ENCODE data around the gene NRSN2. TPM values are rescaled to one million over a fixed set of nuclear protein-coding genes. Genes with fewer than 3 reads are reported as not detected.
A peak's percentile ranks its signal among the peaks of the same experiment; 100 is the strongest.
"Not testable (repeated sequence)": the region's sequence is repeated elsewhere in the genome, so short reads cannot be mapped to it uniquely, and the experiment has no call there.

NRSN2 gene
- total RNA-seq, 1 donor from 2014 or later, result 7.0 TPM

- Mint-ChIP-seq H3K36me3 (ENCODE audit: low read depth) (peaks cover 22% of the 10 kb centered on the region), H3K4me3 (peak overlapping the region; percentile 85), H3K9me3 (no peaks in the 10 kb centered on the region), H3K27me3 (no peaks in the 10 kb centered on the region), H3K4me1 (peaks cover 30% of the 10 kb centered on the region), H3K27ac (peak overlapping the region; percentile 85)
- DNase-seq, result no peak
- intact Hi-C loops (cut with micrococcal nuclease), result loop anchor here (2.0 kb wide), 2 partner anchors 26 to 50 kb away; partner anchors contain the start of gene RBCK1
Measured at GRCh38 chr20:382291-383115, 35.6 kb downstream of the NRSN2 start.

GRCh38 chr20:383889-384288 lies 37.0 kb downstream of the NRSN2 start:
- no peak for DNase-seq
- H3K36me3 Mint-ChIP-seq (ENCODE audit: low read depth), result peaks cover 36% of the 10 kb centered on the region
- no peaks in the 10 kb centered on the region for H3K27me3 Mint-ChIP-seq
- intact Hi-C loops (cut with micrococcal nuclease), result loop anchor here (2.0 kb wide), 2 partner anchors 25 to 49 kb away; partner anchors contain the start of gene RBCK1
- no peaks in the 10 kb centered on the region for H3K9me3 Mint-ChIP-seq
- H3K4me3 Mint-ChIP-seq, result peak overlapping the region; percentile 2
- peaks cover 30% of the 10 kb centered on the region for H3K4me1 Mint-ChIP-seq
- no peak overlapping the region for H3K27ac Mint-ChIP-seq

GRCh38 chr20:384723-385122 lies 37.8 kb downstream of the NRSN2 start:
- intact Hi-C loops (cut with micrococcal nuclease), result no loop called here
- DNase-seq, result no peak
- Mint-ChIP-seq H3K4me3 (no peak overlapping the region), H3K27me3 (no peaks in the 10 kb centered on the region), H3K9me3 (no peaks in the 10 kb centered on the region), H3K27ac (peak overlapping the region; percentile 12), H3K4me1 (peaks cover 28% of the 10 kb centered on the region), H3K36me3 (ENCODE audit: low read depth) (peaks cover 40% of the 10 kb centered on the region)

GRCh38 chr20:385448-385847 lies 38.5 kb downstream of the NRSN2 start:
- Mint-ChIP-seq H3K27ac (no peak overlapping the region), H3K4me3 (no peak overlapping the region), H3K27me3 (no peaks in the 10 kb centered on the region), H3K9me3 (no peaks in the 10 kb centered on the region), H3K36me3 (ENCODE audit: low read depth) (peaks cover 43% of the 10 kb centered on the region), H3K4me1 (peaks cover 26% of the 10 kb centered on the region)
- DNase-seq, result no peak
- intact Hi-C loops (cut with micrococcal nuclease), result no loop called here

GRCh38 chr20:386634-387033 lies 39.7 kb downstream of the NRSN2 start:
- H3K27me3 Mint-ChIP-seq; H3K9me3 Mint-ChIP-seq; DNase-seq; intact Hi-C loops (cut with micrococcal nuclease); H3K27ac Mint-ChIP-seq; H3K4me3 Mint-ChIP-seq: not testable (repeated sequence)
- Mint-ChIP-seq H3K36me3 (ENCODE audit: low read depth) (peaks cover 49% of the 10 kb centered on the region), H3K4me1 (peaks cover 26% of the 10 kb centered on the region)

GRCh38 chr20:387520-387919 lies 40.6 kb downstream of the NRSN2 start:
- intact Hi-C loops (cut with micrococcal nuclease), result no loop called here
- no peak for DNase-seq
- no peak overlapping the region for H3K4me3 Mint-ChIP-seq
- no peaks in the 10 kb centered on the region for H3K9me3 Mint-ChIP-seq
- H3K27me3 Mint-ChIP-seq, result no peaks in the 10 kb centered on the region
- H3K4me1 Mint-ChIP-seq, result peaks cover 20% of the 10 kb centered on the region
- H3K27ac Mint-ChIP-seq, result no peak overlapping the region
- peaks cover 58% of the 10 kb centered on the region for H3K36me3 Mint-ChIP-seq (ENCODE audit: low read depth)

- Mint-ChIP-seq H3K9me3 (no peaks in the 10 kb centered on the region), H3K27me3 (no peaks in the 10 kb centered on the region), H3K4me3 (no peak overlapping the region), H3K4me1 (peaks cover 14% of the 10 kb centered on the region), H3K36me3 (ENCODE audit: low read depth) (peaks cover 63% of the 10 kb centered on the region), H3K27ac (no peak overlapping the region)
- no peak for DNase-seq
- intact Hi-C loops (cut with micrococcal nuclease), result no loop called here
Measured at GRCh38 chr20:388034-388994, 41.4 kb downstream of the NRSN2 start.

GRCh38 chr20:389220-389619 lies 42.3 kb downstream of the NRSN2 start:
- H3K27ac Mint-ChIP-seq, result no peak overlapping the region
- H3K27me3 Mint-ChIP-seq, result no peaks in the 10 kb centered on the region
- intact Hi-C loops (cut with micrococcal nuclease), result no loop called here
- peaks cover 63% of the 10 kb centered on the region for H3K36me3 Mint-ChIP-seq (ENCODE audit: low read depth)
- no peaks in the 10 kb centered on the region for H3K9me3 Mint-ChIP-seq
- H3K4me1 Mint-ChIP-seq, result peaks cover 8% of the 10 kb centered on the region
- no peak overlapping the region for H3K4me3 Mint-ChIP-seq
- DNase-seq, result no peak

GRCh38 chr20:391041-391711 lies 44.3 kb downstream of the NRSN2 start:
- H3K36me3 Mint-ChIP-seq (ENCODE audit: low read depth), result peaks cover 60% of the 10 kb centered on the region
- no peaks in the 10 kb centered on the region for H3K27me3 Mint-ChIP-seq
- H3K9me3 Mint-ChIP-seq, result no peaks in the 10 kb centered on the region
- DNase-seq, result no peak
- H3K4me1 Mint-ChIP-seq, result no peaks in the 10 kb centered on the region
- intact Hi-C loops (cut with micrococcal nuclease), result no loop called here
- no peak overlapping the region for H3K27ac Mint-ChIP-seq
- no peak overlapping the region for H3K4me3 Mint-ChIP-seq

- H3K27me3 Mint-ChIP-seq; H3K4me1 Mint-ChIP-seq; H3K9me3 Mint-ChIP-seq; DNase-seq; intact Hi-C loops (cut with micrococcal nuclease); H3K27ac Mint-ChIP-seq; H3K4me3 Mint-ChIP-seq: not testable (repeated sequence)
- peaks cover 58% of the 10 kb centered on the region for H3K36me3 Mint-ChIP-seq (ENCODE audit: low read depth)
Measured at GRCh38 chr20:393296-393695, 46.4 kb downstream of the NRSN2 start.

- no peak overlapping the region for H3K27ac Mint-ChIP-seq
- H3K4me1 Mint-ChIP-seq, result peaks cover 9% of the 10 kb centered on the region
- intact Hi-C loops (cut with micrococcal nuclease), result no loop called here
- H3K36me3 Mint-ChIP-seq (ENCODE audit: low read depth), result peaks cover 45% of the 10 kb centered on the region
- DNase-seq, result no peak
- H3K27me3 Mint-ChIP-seq, result no peaks in the 10 kb centered on the region
- no peak overlapping the region for H3K4me3 Mint-ChIP-seq
- no peaks in the 10 kb centered on the region for H3K9me3 Mint-ChIP-seq
Measured at GRCh38 chr20:396252-396618, 49.3 kb downstream of the NRSN2 start.

- Mint-ChIP-seq H3K36me3 (ENCODE audit: low read depth) (peaks cover 42% of the 10 kb centered on the region), H3K9me3 (no peaks in the 10 kb centered on the region), H3K4me3 (no peak overlapping the region), H3K4me1 (peaks cover 12% of the 10 kb centered on the region), H3K27me3 (no peaks in the 10 kb centered on the region), H3K27ac (no peak overlapping the region)
- intact Hi-C loops (cut with micrococcal nuclease), result no loop called here
- no peak for DNase-seq
Measured at GRCh38 chr20:396619-397431, 49.9 kb downstream of the NRSN2 start.
